ENCODE data around the gene RNF148. TPM values are rescaled to one million over a fixed set of nuclear protein-coding genes. Genes with fewer than 3 reads are reported as not detected.

Gene RNF148
- total and polyA plus RNA-seq, 4 donors: 0.09 to 3.5 (median 0.09) TPM; not detected in 1

GRCh38 chr7:122727759-122728158 is 25.0 kb upstream of the RNF148 start:
- Histone ChIP-seq H3K27ac (ENCODE audit: low read depth in 1 of 2, low read length in 2 of 2) (no peak overlapping the region), H3K27me3 (ENCODE audit: control insufficient read depth in 4 of 4, insufficient read depth in 4 of 4, low read length in 3 of 4) (no peaks in the 10 kb centered on the region), H3K4me1 (ENCODE audit: control insufficient read depth in 4 of 4, insufficient read depth in 4 of 4, low read length in 3 of 4) (peaks cover 0 to 1% (median 0%) of the 10 kb centered on the region in 4 donors), H3K9ac (ENCODE audit: low read depth in 1 of 2, low read length in 2 of 2) (no peak overlapping the region), H3K4me3 (ENCODE audit: low read depth in 1 of 3, low read length in 3 of 3) (no peak overlapping the region), H3K36me3 (ENCODE audit: control insufficient read depth in 4 of 4, insufficient read depth in 3 of 4, low read depth in 1 of 4, low read length in 3 of 4) (no peaks in the 10 kb centered on the region), H3K9me3 (ENCODE audit: control insufficient read depth in 4 of 4, low read length in 3 of 4) (no peaks in the 10 kb centered on the region)
- TF ChIP-seq ATF3 (IDR thresholded peaks at IDR 0.05): no peak
- TF ChIP-seq TAF1 (conservative IDR thresholded peaks at IDR 0.05): no peak
- TF ChIP-seq ZBTB33 (IDR thresholded peaks at IDR 0.05): no peak
- TF ChIP-seq, protein P1, sequence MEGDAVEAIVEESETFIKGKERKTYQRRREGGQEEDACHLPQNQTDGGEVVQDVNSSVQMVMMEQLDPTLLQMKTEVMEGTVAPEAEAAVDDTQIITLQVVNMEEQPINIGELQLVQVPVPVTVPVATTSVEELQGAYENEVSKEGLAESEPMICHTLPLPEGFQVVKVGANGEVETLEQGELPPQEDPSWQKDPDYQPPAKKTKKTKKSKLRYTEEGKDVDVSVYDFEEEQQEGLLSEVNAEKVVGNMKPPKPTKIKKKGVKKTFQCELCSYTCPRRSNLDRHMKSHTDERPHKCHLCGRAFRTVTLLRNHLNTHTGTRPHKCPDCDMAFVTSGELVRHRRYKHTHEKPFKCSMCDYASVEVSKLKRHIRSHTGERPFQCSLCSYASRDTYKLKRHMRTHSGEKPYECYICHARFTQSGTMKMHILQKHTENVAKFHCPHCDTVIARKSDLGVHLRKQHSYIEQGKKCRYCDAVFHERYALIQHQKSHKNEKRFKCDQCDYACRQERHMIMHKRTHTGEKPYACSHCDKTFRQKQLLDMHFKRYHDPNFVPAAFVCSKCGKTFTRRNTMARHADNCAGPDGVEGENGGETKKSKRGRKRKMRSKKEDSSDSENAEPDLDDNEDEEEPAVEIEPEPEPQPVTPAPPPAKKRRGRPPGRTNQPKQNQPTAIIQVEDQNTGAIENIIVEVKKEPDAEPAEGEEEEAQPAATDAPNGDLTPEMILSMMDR (IDR thresholded peaks at IDR 0.05; ENCODE audit: low read depth, low read length, missing input control): no peak
- TF ChIP-seq JUND (IDR thresholded peaks at IDR 0.05): no peak
- no peak for TF ChIP-seq HNF4G (IDR thresholded peaks at IDR 0.05)
- no peak for TF ChIP-seq RAD21 (IDR thresholded peaks at IDR 0.05)
- TF ChIP-seq SP1 (IDR thresholded peaks at IDR 0.05): no peak
- no peak for TF ChIP-seq REST (IDR thresholded peaks at IDR 0.05)
- no peak for TF ChIP-seq GABPA (IDR thresholded peaks at IDR 0.05 in 1 of 2, conservative IDR thresholded peaks at IDR 0.05 in 1 of 2)
- no peak for TF ChIP-seq FOXA1 (IDR thresholded peaks at IDR 0.05)
- TF ChIP-seq YY1 (IDR thresholded peaks at IDR 0.05): no peak
- no peak for DNase-seq (ENCODE audit: low spot score)
- 60% methylated on average over 1 of the region's 1 CpG for WGBS

DNA sequence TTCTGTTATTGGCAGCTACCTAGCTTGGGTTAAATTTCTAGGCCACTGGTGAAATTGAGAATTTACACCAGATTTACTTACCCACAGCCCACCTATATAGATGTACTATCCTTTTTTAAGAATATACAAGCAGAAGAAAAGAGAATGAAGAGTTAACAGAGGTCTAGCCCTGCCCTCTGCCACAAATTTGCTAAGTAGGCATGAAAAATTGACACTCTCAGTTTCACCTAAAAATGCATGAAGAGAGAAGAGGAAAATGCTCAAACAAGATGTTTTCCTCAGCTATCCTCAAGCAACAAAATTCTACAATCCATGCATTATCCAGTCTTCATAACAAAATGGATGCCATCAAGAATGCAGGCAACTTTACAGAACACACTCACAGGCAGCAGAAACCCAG is 24.6 kb upstream of the RNF148 start:
- Histone ChIP-seq H3K4me3 (ENCODE audit: low read depth in 1 of 3, low read length in 3 of 3) (no peak overlapping the region), H3K9ac (ENCODE audit: low read depth in 1 of 2, low read length in 2 of 2) (no peak overlapping the region), H3K36me3 (ENCODE audit: control insufficient read depth in 4 of 4, insufficient read depth in 3 of 4, low read depth in 1 of 4, low read length in 3 of 4) (no peaks in the 10 kb centered on the region), H3K27ac (ENCODE audit: low read depth in 1 of 2, low read length in 2 of 2) (no peak overlapping the region), H3K27me3 (ENCODE audit: control insufficient read depth in 4 of 4, insufficient read depth in 4 of 4, low read length in 3 of 4) (no peaks in the 10 kb centered on the region), H3K4me1 (ENCODE audit: control insufficient read depth in 4 of 4, insufficient read depth in 4 of 4, low read length in 3 of 4) (peaks cover 0 to 1% (median 0%) of the 10 kb centered on the region in 4 donors), H3K9me3 (ENCODE audit: control insufficient read depth in 4 of 4, low read length in 3 of 4) (no peaks in the 10 kb centered on the region)
- no peak for DNase-seq (ENCODE audit: low spot score)
- TF ChIP-seq FOXA2 (IDR thresholded peaks at IDR 0.05) (no peak), ZBTB33 (IDR thresholded peaks at IDR 0.05) (no peak), TAF1 (conservative IDR thresholded peaks at IDR 0.05) (no peak), SP1 (IDR thresholded peaks at IDR 0.05) (no peak), NR2F2 (IDR thresholded peaks at IDR 0.05) (no peak), GABPA (IDR thresholded peaks at IDR 0.05 in 1 of 2, conservative IDR thresholded peaks at IDR 0.05 in 1 of 2) (no peak), RXRA (IDR thresholded peaks at IDR 0.05) (no peak)
- TF ChIP-seq, protein P2, sequence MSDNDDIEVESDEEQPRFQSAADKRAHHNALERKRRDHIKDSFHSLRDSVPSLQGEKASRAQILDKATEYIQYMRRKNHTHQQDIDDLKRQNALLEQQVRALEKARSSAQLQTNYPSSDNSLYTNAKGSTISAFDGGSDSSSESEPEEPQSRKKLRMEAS (IDR thresholded peaks at IDR 0.05): no peak

All from liver (tissue), 9 donors.